B cell (primary cell): Measurements from ENCODE around the gene RSRC2.
"Not testable (repeated sequence)": the region's sequence is repeated elsewhere in the genome, so short reads cannot be mapped to it uniquely, and the experiment has no call there.

ENCODE experiments used
- EZH2 ChIP-seq: IDR thresholded peaks from 2 replicates; pipeline ENCODE4 v1.6.1; 2012; ENCODE audit warnings: borderline replicate concordance, low read depth, mild to moderate bottlenecking, moderate library complexity, low read length; ENCODE audit not compliant: insufficient read depth, poor library complexity, severe bottlenecking
- TF ChIP-seq, protein P1 (sequence below): fragments of 200-600 bp; IDR thresholded peaks from one replicate; pipeline ENCODE4 v1.8.0; 2022; ENCODE audit warnings: antibody characterized with exemption, mild to moderate bottlenecking

DNA sequence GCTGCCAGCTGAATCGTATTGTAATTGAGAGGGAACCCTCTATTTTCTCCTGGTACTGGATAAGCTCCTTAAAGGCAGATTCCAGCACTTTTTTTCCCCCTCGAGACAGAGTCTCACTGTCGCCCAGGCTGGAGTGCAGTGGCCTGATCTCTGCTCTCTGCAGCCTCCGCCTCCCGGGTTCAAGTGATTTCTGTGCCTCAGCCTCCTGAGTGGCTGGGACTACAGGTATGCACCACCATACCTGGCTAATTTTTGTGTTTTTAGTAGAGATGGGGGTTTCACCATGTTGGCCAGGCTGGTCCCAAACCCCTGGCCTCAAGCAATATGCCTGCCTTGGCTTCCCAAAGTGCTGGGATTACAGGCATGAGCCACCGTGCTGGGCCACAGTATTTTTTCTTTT lies 56.9 kb downstream of the RSRC2 start:
- TF ChIP-seq, protein P1, sequence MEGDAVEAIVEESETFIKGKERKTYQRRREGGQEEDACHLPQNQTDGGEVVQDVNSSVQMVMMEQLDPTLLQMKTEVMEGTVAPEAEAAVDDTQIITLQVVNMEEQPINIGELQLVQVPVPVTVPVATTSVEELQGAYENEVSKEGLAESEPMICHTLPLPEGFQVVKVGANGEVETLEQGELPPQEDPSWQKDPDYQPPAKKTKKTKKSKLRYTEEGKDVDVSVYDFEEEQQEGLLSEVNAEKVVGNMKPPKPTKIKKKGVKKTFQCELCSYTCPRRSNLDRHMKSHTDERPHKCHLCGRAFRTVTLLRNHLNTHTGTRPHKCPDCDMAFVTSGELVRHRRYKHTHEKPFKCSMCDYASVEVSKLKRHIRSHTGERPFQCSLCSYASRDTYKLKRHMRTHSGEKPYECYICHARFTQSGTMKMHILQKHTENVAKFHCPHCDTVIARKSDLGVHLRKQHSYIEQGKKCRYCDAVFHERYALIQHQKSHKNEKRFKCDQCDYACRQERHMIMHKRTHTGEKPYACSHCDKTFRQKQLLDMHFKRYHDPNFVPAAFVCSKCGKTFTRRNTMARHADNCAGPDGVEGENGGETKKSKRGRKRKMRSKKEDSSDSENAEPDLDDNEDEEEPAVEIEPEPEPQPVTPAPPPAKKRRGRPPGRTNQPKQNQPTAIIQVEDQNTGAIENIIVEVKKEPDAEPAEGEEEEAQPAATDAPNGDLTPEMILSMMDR: not testable (repeated sequence)
- not testable (repeated sequence) for TF ChIP-seq EZH2
